HG02571 (cell line): ENCODE data around the gene WDR6.

ENCODE experiments used
- ATAC-seq: cut with Tn5 transposase; IDR thresholded peaks from one replicate; pipeline ENCODE4 v1.9.1; 2021; ENCODE audit warnings: mild to moderate bottlenecking, moderate library complexity; ENCODE audit not compliant: unreplicated experiment

The WDR6 gene

DNA sequence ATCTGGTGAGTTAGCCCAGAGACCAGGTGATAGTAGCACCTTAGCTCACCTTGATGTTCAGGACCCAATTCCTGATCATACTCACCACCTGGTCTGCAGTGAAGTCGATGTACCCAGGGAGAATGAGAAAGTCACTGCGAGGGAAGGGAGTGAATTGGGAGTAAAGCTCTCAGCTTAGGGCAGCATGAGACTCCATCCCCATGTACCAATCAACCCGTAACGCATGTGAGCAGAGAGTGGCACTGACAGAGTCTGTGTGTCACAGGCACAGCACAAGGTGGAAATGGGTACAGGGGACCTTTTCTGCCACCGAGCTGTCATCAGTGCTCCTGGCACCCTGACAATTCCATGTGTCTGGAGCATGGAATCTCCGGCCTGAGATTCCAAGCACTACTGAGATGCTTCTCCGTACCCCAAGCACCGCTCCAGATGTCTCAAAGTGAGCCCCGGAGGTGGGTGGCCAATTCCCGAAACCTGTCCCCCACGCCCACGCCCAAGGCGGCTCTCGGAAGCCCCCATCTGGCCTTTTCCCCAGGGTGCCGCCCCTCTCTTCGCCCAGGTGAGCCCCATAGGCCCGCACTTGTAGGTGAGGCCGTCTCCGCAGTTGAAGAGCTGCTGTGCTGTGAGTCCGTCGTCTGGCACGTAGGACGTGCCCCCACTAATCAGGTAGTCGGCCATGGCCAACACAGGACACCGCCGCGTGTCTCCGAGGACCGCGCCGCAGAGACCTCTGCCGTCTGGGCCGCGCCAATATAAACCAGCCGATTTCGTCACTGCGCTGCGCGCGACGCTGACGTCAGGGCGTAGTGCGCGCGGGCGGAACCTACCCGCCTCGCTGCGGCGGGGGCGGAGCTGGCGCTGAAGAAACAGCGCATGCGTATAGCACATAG lies 21.7 kb downstream of the WDR6 start, which contains the start of gene IMPDH2:
TSS of gene IMPDH2 (minus strand) at position 726 of the 890 bp plus-strand sequence. CDS start at position 678, 48 bp downstream.
- ATAC-seq = peak; percentile 85

DNA sequence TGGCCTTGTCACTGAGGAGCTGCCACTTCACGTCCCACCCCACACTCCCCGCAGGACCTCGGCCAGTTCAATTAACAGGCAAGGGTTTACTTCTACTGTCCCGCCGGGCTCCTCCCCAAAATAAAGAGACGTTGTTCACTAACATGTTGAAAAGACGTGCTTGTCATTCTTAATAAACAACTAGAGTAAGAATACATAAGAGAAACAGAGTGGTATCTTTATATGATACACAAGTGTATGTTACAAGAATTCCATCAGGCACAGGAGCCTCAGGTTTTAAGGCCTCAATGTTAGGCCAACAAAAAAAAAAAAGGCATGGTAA lies 22.3 kb downstream of the WDR6 start:
- ATAC-seq = no peak

DNA sequence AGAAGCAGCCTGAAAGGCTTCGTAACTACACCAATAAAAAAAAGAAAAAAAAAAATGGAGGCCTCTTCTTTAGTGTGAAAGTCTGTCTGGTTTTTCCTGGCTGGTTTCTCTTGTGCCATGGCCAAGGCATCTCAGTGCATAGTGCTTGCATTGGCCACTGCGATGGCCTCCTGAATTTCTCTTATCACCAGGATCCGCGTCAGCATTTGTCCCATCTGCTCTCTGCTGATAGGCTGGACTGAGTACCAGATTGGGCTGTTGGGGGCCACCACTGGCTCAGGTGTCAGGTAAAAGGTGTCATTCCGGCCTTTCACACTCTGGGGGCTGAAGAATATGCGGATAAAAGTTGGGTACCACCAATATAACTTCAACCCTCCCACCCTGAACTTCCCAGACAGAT lies 23.1 kb downstream of the WDR6 start:
- ATAC-seq = no peak

DNA sequence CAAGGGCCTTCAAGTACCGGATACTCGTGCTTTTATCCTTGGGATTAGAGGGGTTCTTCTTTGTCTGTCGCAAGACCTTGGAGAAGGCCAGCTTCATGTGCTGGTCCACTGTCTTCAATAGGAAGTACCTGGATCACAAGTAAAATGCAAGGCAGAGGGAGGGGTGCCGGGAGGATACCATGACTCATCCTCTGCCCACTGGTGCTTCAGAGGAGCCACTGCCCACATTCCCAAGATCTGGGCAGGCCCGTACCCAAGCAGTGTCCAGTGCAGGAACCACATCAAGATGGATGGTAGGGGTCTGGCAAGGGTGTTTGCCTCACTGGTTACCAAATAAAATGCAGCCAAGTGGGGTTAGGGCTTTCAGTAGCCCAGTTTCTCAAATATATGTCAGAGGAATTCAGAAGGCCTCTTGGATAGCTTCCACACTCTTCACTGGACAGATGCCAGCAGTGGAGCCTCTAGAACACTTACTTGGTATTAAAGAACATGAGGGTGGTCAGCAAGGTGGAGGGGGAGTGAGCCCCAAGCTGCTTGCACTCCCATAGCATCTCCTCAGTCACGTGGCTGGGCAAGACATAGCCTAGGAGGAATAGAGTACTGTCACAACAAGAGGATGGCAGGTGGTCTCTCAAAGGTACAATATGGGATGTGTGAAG lies 25.6 kb downstream of the WDR6 start:
- no peak for ATAC-seq

DNA sequence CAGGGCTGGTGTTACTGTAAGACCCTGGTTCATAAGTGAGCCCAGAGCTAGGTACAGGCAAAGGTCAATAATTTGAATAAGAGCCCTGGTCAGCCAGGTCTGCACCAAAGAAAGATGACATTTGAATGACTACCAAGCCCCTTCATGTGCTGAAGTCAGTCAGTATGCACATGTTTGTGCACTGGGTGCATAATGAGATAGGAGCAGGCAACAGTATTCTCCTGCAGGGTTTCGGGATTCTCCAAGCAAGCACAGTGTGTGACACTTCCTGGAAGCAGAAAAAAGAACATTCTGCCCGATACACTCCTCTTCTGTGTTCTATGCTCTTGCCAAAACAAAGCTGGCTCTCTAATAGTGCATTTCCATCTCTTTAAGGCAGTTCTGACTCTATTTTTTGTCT lies 27.5 kb downstream of the WDR6 start:
- no peak for ATAC-seq

DNA sequence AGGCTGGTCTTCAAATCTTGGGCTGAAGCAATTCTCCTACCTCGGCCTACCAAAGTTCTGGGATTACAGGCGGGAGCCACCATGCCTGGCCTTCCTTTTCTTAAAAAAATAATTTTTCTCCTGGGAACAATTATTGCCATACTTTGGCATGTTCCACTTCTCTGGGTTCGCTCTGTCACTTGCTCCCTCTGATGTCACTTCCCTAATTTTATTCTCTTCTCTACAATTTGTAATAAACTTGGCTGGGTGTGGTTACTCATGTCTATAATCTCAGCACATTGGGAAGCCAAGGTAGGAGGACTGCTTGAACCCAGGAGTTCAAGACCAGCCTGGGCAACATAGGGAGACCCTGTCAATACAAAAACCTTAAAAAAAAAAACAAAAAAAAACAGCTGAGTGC lies 28.1 kb downstream of the WDR6 start:
- no peak for ATAC-seq

DNA sequence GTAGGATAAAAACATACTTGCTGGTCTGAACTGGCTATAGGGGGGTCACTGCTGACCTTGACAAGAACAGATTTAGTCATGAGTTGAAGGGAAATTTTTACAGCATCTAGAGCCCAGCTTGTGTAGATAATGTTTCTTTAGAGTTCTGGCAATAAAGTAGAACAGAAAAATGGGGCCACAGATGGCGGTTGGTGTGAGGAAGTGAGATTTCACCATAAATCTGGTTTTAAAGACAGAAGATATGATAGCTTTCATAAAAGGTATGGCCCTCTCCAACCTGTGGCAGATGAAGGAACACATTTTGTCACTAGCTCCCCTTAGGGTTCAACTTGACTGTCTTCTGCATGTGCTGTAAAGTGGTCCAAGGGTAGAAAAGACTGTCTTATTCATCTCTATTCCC lies 46.4 kb downstream of the WDR6 start:
- no peak for ATAC-seq

DNA sequence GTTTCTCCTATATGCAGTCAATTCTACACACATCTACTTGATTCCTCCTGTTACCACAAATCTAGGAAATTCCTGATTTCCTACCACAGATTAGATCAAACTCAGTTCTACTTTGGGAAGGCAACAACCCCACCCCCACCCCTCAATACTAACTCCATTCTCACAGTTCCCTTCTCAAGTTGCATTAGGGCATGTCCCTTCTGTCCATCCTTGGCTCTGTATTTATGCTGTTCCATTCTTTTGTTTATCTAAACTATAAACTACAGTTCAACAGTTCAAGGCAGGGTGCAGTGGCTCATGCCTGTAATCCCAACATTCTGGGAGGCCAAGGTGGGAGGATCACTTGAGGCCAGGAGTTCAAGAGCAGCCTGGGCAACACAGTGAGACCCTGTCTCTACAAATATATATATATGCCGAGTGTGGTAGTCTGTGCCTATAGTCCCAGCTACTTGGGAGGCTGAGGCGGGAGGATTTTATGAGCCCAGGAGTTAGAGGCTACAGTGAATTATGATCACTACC lies 47.2 kb downstream of the WDR6 start:
- ATAC-seq = no peak

DNA sequence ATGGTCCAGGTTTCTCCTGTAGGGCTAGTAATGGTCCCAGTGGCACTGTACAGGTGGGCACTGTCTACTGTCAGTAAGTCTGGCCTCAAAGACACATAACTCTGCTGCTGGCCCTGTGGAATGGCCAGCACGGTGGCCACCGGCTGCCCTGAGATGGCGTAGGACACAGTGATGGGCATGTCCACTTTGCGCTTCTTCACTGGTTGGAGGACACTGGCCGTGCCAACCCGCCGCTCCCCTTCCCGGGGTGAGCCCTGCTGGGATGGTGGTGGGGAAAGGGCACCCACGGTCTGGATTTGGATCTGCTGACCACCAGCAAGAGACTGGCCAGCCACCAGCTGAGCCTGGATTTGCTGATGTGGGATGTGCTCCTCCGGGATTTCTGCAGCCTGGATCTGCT lies 50.1 kb downstream of the WDR6 start:
- no peak for ATAC-seq

DNA sequence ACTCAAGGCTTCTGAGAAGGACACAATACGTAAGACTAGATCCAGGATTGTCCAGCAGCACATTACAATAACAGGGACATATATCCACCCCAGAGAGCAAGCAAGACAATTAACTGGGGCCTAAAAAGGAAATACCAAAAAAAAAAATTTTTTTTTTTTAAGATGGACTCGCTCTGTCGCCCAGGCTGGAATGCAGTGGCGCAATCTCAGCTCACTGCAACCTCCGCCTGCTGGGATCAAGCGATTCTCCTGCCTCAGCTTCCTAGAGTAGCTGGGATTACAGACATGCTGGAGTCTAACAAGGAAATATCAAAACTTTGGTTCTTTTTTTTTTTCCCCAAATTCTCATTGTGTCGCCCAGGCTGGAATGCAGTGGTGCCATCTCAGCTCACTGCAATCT lies 50.8 kb downstream of the WDR6 start:
- no peak for ATAC-seq
